HepG2 (cell line): Measurements from ENCODE around the gene KIAA0232. TPM values are rescaled to one million over a fixed set of nuclear protein-coding genes. Genes with fewer than 3 reads are reported as not detected.
A peak's percentile ranks its signal among the peaks of the same experiment; 100 is the strongest.

ENCODE experiments used
- ATF3 ChIP-seq: sonication (generic); formaldehyde crosslinking; IDR thresholded peaks from 2 replicates; pipeline ENCODE4 v1.4.0; 2020; ENCODE audit warnings: missing genetic modification reagents
- CREB1 ChIP-seq, 2 experiments: fragments of 450-650 bp in 1 of 2; IDR thresholded peaks; 2 replicates each; pipeline ENCODE4 v1.6.1; 2016 to 2017; ENCODE audit warnings: control low read depth in 1 of 2, mild to moderate bottlenecking in 1 of 2, missing compliant biosample characterization in 1 of 2, missing genetic modification characterization in 1 of 2
- EHMT2 ChIP-seq: fragments of 200-600 bp; sonication (generic); IDR thresholded peaks from 2 replicates; pipeline ENCODE4 v1.7.0; 2017; ENCODE audit warnings: antibody characterized with exemption, low read depth, low read length, borderline replicate concordance
- FOXJ3 ChIP-seq: sonication (generic); formaldehyde crosslinking; IDR thresholded peaks from 2 replicates; pipeline ENCODE4 v1.4.0; 2020; ENCODE audit warnings: missing genetic modification reagents, mild to moderate bottlenecking, borderline replicate concordance
- HNF1B ChIP-seq: sonication (generic); formaldehyde crosslinking; IDR thresholded peaks from 2 replicates; pipeline ENCODE4 v1.5.1; 2020; ENCODE audit warnings: mild to moderate bottlenecking, moderate library complexity, missing genetic modification reagents
- MATR3 ChIP-seq: sonication (generic); formaldehyde crosslinking; IDR thresholded peaks from 2 replicates; pipeline ENCODE4 v1.4.0; 2020; ENCODE audit warnings: missing genetic modification reagents
- MZF1 ChIP-seq: sonication (generic); formaldehyde crosslinking; IDR thresholded peaks from 2 replicates; pipeline ENCODE4 v1.8.1; 2023; ENCODE audit warnings: mild to moderate bottlenecking, missing genetic modification reagents, borderline replicate concordance
- RARG ChIP-seq: sonication (generic); formaldehyde crosslinking; IDR thresholded peaks from 2 replicates; pipeline ENCODE4 v1.4.0; 2020; ENCODE audit warnings: low read depth, mild to moderate bottlenecking, missing genetic modification reagents
- RXRB ChIP-seq: IDR thresholded peaks from 2 replicates; pipeline ENCODE4 v1.6.1; 2016; ENCODE audit warnings: borderline replicate concordance, missing genetic modification reagents, missing compliant biosample characterization
- SIN3B ChIP-seq: fragments of 150-350 bp; IDR thresholded peaks from 2 replicates; pipeline ENCODE4 v1.6.1; 2014; ENCODE audit warnings: low read length
- SMARCC2 ChIP-seq: fragments of 450-650 bp; IDR thresholded peaks from 2 replicates; pipeline ENCODE4 v1.6.1; 2017; ENCODE audit warnings: antibody characterized with exemption, mild to moderate bottlenecking
- TCF12 ChIP-seq, 2 experiments: fragments of 450-650 bp in 1 of 2; sonication (generic) in 1 of 2; formaldehyde crosslinking in 1 of 2; IDR thresholded peaks; 2 replicates each; pipeline versions ENCODE4 v1.6.1 to v1.8.0; 2017 to 2022; ENCODE audit warnings: antibody characterized with exemption in 1 of 2, mild to moderate bottlenecking in 1 of 2, missing genetic modification reagents in 1 of 2, moderate library complexity in 1 of 2
- THAP11 ChIP-seq: IDR thresholded peaks from 2 replicates; pipeline ENCODE4 v1.6.1; 2016; ENCODE audit warnings: missing biosample characterization, missing genetic modification reagents
- TP53 ChIP-seq: sonication (generic); formaldehyde crosslinking; conservative IDR thresholded peaks from 2 replicates; pipeline ENCODE4 v1.4.0; 2020; ENCODE audit warnings: missing genetic modification reagents
- TSC22D2 ChIP-seq: sonication (generic); formaldehyde crosslinking; IDR thresholded peaks from 2 replicates; pipeline ENCODE4 v1.5.1; 2020; ENCODE audit warnings: missing genetic modification reagents, mild to moderate bottlenecking, borderline replicate concordance
- ZNF18 ChIP-seq: sonication (generic); formaldehyde crosslinking; IDR thresholded peaks from 2 replicates; pipeline ENCODE4 v1.8.0; 2022; ENCODE audit warnings: mild to moderate bottlenecking, missing genetic modification reagents; ENCODE audit not compliant: insufficient replicate concordance
- ZNF317 ChIP-seq: sonication (generic); formaldehyde crosslinking; IDR thresholded peaks from 2 replicates; pipeline ENCODE4 v1.5.0; 2020; ENCODE audit warnings: mild to moderate bottlenecking, missing genetic modification reagents
- ZNF326 ChIP-seq: sonication (generic); formaldehyde crosslinking; IDR thresholded peaks from 2 replicates; pipeline ENCODE4 v1.4.0; 2020; ENCODE audit warnings: missing genetic modification reagents, borderline replicate concordance
- ZNF333 ChIP-seq: sonication (generic); formaldehyde crosslinking; IDR thresholded peaks from 2 replicates; pipeline ENCODE4 v1.4.0; 2020; ENCODE audit warnings: mild to moderate bottlenecking, missing genetic modification reagents, borderline replicate concordance
- ZNF484 ChIP-seq: sonication (generic); formaldehyde crosslinking; IDR thresholded peaks from 2 replicates; pipeline ENCODE4 v1.5.1; 2020; ENCODE audit warnings: mild to moderate bottlenecking, low read depth, missing genetic modification reagents, borderline replicate concordance
- ZNF543 ChIP-seq: sonication (generic); formaldehyde crosslinking; IDR thresholded peaks from 2 replicates; pipeline ENCODE4 v1.4.0; 2020; ENCODE audit warnings: mild to moderate bottlenecking, missing genetic modification reagents
- ZNF790 ChIP-seq: sonication (generic); formaldehyde crosslinking; IDR thresholded peaks from 2 replicates; pipeline ENCODE4 v1.8.0; 2022; ENCODE audit warnings: missing genetic modification reagents, mild to moderate bottlenecking, borderline replicate concordance
- ZSCAN31 ChIP-seq: sonication (generic); formaldehyde crosslinking; IDR thresholded peaks from 2 replicates; pipeline ENCODE4 v1.5.0; 2020; ENCODE audit warnings: low read depth, mild to moderate bottlenecking, missing genetic modification reagents
- ZSCAN5A ChIP-seq: sonication (generic); formaldehyde crosslinking; IDR thresholded peaks from 2 replicates; pipeline ENCODE4 v1.8.0; 2022; ENCODE audit warnings: mild to moderate bottlenecking, missing genetic modification reagents, borderline replicate concordance
- polyA plus RNA-seq, 8 experiments: library from polyadenylated mRNA; depleted of rRNA in 3 of 8; stranded (reverse) in 7 of 8; unstranded in 1 of 8; fragments of >200 nt; fragmentation: Illumina TruSeq in 4 of 8; extraction: Trizol in 4 of 8; gene quantifications; 2 replicates each; pipeline versions ENCODE4 v1.2.1 to v1.2.3, GENCODE V29; 2011 to 2016; ENCODE audit warnings: low read depth in 4 of 8, missing spikeins in 1 of 8, mixed read lengths in 1 of 8; ENCODE audit not compliant: insufficient read depth in 1 of 8
- total RNA-seq, 5 experiments: library from RNA; depleted of rRNA; stranded (reverse); fragments of >200 nt; fragmentation: Illumina TruSeq; extraction: Trizol; gene quantifications; 2 replicates each; pipeline ENCODE4 v1.2.3, GENCODE V29; 2016; ENCODE audit warnings: low read depth in 1 of 5

KIAA0232 gene
- total and polyA plus RNA-seq, 2 of the 13 experiments (the other 11 are each of a cell fraction or from before 2014, with no cell fraction given) = 7.8 to 17.1 TPM

- TF ChIP-seq RXRB (CRISPR knock-in tag) = 0 out of 2 replicates have a peak, but pooled peaks have one; percentile 25
- TF ChIP-seq MATR3 (CRISPR knock-in tag) = no peak
- TF ChIP-seq ZNF326 (CRISPR knock-in tag) = no peak
- TF ChIP-seq ZNF317 (CRISPR knock-in tag) = no peak
- no peak for TF ChIP-seq EHMT2
- TF ChIP-seq HNF1B (CRISPR knock-in tag) = no peak; the same call in 1 of the 2 replicates
- no peak for TF ChIP-seq ZNF484 (CRISPR knock-in tag)
- no peak for TF ChIP-seq ZNF18 (CRISPR knock-in tag)
- 0 out of 2 replicates have a peak, but pooled peaks have one; percentile 46 for TF ChIP-seq TP53 (CRISPR knock-in tag)
- TF ChIP-seq ATF3 (CRISPR knock-in tag) = no peak
- TF ChIP-seq ZNF543 (CRISPR knock-in tag) = no peak; the same call in 1 of the 2 replicates
- no peak; the same call in 1 of the 2 replicates for TF ChIP-seq RARG (CRISPR knock-in tag)
- no peak for TF ChIP-seq FOXJ3 (CRISPR knock-in tag)
- TF ChIP-seq MZF1 = no peak
- TF ChIP-seq CREB1 (IDR thresholded peaks at IDR 0.05) = no peak; the same call in 1 of the 2 replicates
- no peak for TF ChIP-seq CREB1 (CRISPR knock-in tag; IDR thresholded peaks at IDR 0.05)
- no peak for TF ChIP-seq ZSCAN5A
- peak; percentile 68 for TF ChIP-seq SIN3B
- TF ChIP-seq SMARCC2 = no peak
- TF ChIP-seq THAP11 = peak; percentile 76
- TF ChIP-seq ZNF790 (CRISPR knock-in tag) = no peak
- TF ChIP-seq TSC22D2 (CRISPR knock-in tag) = no peak
- no peak for TF ChIP-seq ZNF333 (CRISPR knock-in tag)
- no peak for TF ChIP-seq TCF12 (IDR thresholded peaks at IDR 0.05)
- no peak for TF ChIP-seq TCF12 (CRISPR knock-in tag; IDR thresholded peaks at IDR 0.05)
- peak; percentile 70; the same call in 1 of the 2 replicates for TF ChIP-seq ZSCAN31 (CRISPR knock-in tag)
Observed at GRCh38 chr4:6909113-6909969, 126.8 kb downstream of the KIAA0232 start, which contains the start of gene TBC1D14 (continued).
